H1 (cell line): ENCODE data around the gene TMED9. TPM values are rescaled to one million over a fixed set of nuclear protein-coding genes. Genes with fewer than 3 reads are reported as not detected.

Source experiments
- CTCF ChIA-PET: fragments of 300-600 bp; sonication (Branson Sonifier 250); formaldehyde crosslinking; loops from one replicate; lab custom pipeline; 2021; ENCODE audit not compliant: partially characterized antibody; lab: Charles Lee
- POLR2A ChIA-PET: fragments of 300-600 bp; sonication (Branson Sonifier 250); formaldehyde crosslinking; loops from one replicate; lab custom pipeline; 2021; ENCODE audit warnings: inconsistent platforms; ENCODE audit not compliant: partially characterized antibody; lab: Charles Lee
- DNase-seq, 2 experiments: peaks; one replicate each; pipeline versions ENCODE4 v3.0.0 to v3.0.0-alpha.2; 2010 to 2022; ENCODE audit warnings: low spot score in 2 of 2, low read depth in 1 of 2, mixed read lengths in 1 of 2
- FAIRE-seq: peaks from 2 replicates; lab custom pipeline; 2011; peaks lifted over from hg19 to GRCh38; lab: Jason Lieb, UNC
- H2AFZ ChIP-seq: 2 replicates; pipeline ENCODE4 v1.8.1; 2012; ENCODE audit warnings: low read length, inconsistent platforms
- H2AK5ac ChIP-seq: 2 replicates; pipeline ENCODE4 v1.6.1; 2013; ENCODE audit warnings: low read depth, low read length
- H2BK120ac ChIP-seq: replicated peaks from 2 replicates; pipeline ENCODE3; 2013; ENCODE audit warnings: low read depth, low read length, inconsistent platforms
- H2BK12ac ChIP-seq: 2 replicates; pipeline ENCODE4 v1.6.1; 2013; ENCODE audit warnings: low read depth, low read length
- H2BK15ac ChIP-seq: 2 replicates; pipeline ENCODE4 v1.6.1; 2013; ENCODE audit warnings: low read length
- H2BK20ac ChIP-seq: 2 replicates; pipeline ENCODE4 v1.6.1; 2013; ENCODE audit warnings: low read length
- H2BK5ac ChIP-seq: 2 replicates; pipeline ENCODE4 v1.6.1; 2013; ENCODE audit warnings: low read depth, low read length
- H3K14ac ChIP-seq: 2 replicates; pipeline ENCODE4 v1.6.1; 2013; ENCODE audit warnings: inconsistent platforms; ENCODE audit not compliant: insufficient read length
- H3K18ac ChIP-seq: 2 replicates; pipeline ENCODE4 v1.6.1; 2013; ENCODE audit warnings: low read length; ENCODE audit errors: extremely low read depth
- H3K23ac ChIP-seq: 2 replicates; pipeline ENCODE4 v1.6.1; 2013; ENCODE audit warnings: inconsistent platforms; ENCODE audit not compliant: insufficient read length
- H3K23me2 ChIP-seq: 2 replicates; pipeline ENCODE4 v1.6.1; 2013; ENCODE audit warnings: low read depth, low read length
- H3K27ac ChIP-seq: 2 replicates; pipeline ENCODE4 v1.6.1; 2011; ENCODE audit warnings: low read depth, low read length, inconsistent platforms
- H3K27me3 ChIP-seq, 4 experiments: replicated peaks in 1 of 4; 1 replicate in 1 of 4; 2 replicates in 3 of 4; pipeline versions ENCODE4 v1.6.1 to v1.8.1; 2011 to 2013; ENCODE audit warnings: low read length in 3 of 4, mild to moderate bottlenecking in 3 of 4, inconsistent platforms in 2 of 4, mixed read lengths in 2 of 4, moderate library complexity in 1 of 4; ENCODE audit not compliant: control insufficient read depth in 3 of 4, insufficient read depth in 3 of 4; ENCODE audit errors: extremely low read depth in 1 of 4
- H3K36me3 ChIP-seq, 4 experiments: 2 replicates each; pipeline versions ENCODE4 v1.6.1 to v1.8.1; 2011 to 2013; ENCODE audit warnings: mild to moderate bottlenecking in 4 of 4, low read length in 3 of 4, moderate library complexity in 2 of 4, control low read depth in 1 of 4, inconsistent platforms in 1 of 4; ENCODE audit not compliant: insufficient read depth in 4 of 4, control insufficient read depth in 2 of 4
- H3K4ac ChIP-seq: replicated peaks from 2 replicates; pipeline ENCODE3; 2013; ENCODE audit warnings: low read length, low read depth, mixed read lengths, inconsistent platforms; ENCODE audit not compliant: insufficient read length
- H3K4me1 ChIP-seq, 4 experiments: replicated peaks in 1 of 4; 1 replicate in 1 of 4; 2 replicates in 3 of 4; pipeline versions ENCODE4 v1.6.1 to v1.8.1; 2011 to 2013; ENCODE audit warnings: low read length in 3 of 4, inconsistent platforms in 2 of 4, mixed read lengths in 1 of 4; ENCODE audit not compliant: insufficient read depth in 4 of 4, control insufficient read depth in 3 of 4
- H3K4me2 ChIP-seq, 2 experiments: 2 replicates each; pipeline versions ENCODE4 v1.6.1 to v1.8.1; 2011 to 2013; ENCODE audit warnings: low read depth in 2 of 2, low read length in 2 of 2, control low read depth in 1 of 2, inconsistent platforms in 1 of 2, mild to moderate bottlenecking in 1 of 2; ENCODE audit not compliant: insufficient read depth in 1 of 2
- H3K4me3 ChIP-seq, 4 experiments: fragments of 200-600, 300-600 bp in 1 of 4; sonication (generic), shearing (Covaris generic), sonication (Bioruptor Twin) in 1 of 4; 2 replicates each; pipeline versions ENCODE4 v1.5.1 to v1.8.1; 2011 to 2016; ENCODE audit warnings: low read length in 4 of 4, low read depth in 3 of 4, control low read depth in 2 of 4, inconsistent platforms in 2 of 4, mild to moderate bottlenecking in 2 of 4, mixed read lengths in 1 of 4, moderate library complexity in 1 of 4; ENCODE audit not compliant: insufficient read depth in 2 of 4; ENCODE audit errors: extremely low read depth in 1 of 4
- H3K56ac ChIP-seq: replicated peaks from 2 replicates; pipeline ENCODE3; 2013; ENCODE audit warnings: low read depth, mild to moderate bottlenecking, mixed read lengths, low read length, inconsistent platforms; ENCODE audit not compliant: insufficient read length
- H3K79me1 ChIP-seq: 2 replicates; pipeline ENCODE4 v1.6.1; 2013; ENCODE audit warnings: low read depth, low read length, control low read depth
- H3K79me2 ChIP-seq, 2 experiments: 2 replicates each; pipeline versions ENCODE4 v1.6.1 to v1.8.1; 2012 to 2013; ENCODE audit warnings: low read length in 2 of 2, mild to moderate bottlenecking in 2 of 2, inconsistent platforms in 1 of 2; ENCODE audit not compliant: insufficient read depth in 2 of 2, control insufficient read depth in 1 of 2
- H3K9ac ChIP-seq, 4 experiments: replicated peaks in 1 of 4; 1 replicate in 1 of 4; 2 replicates in 3 of 4; pipeline versions ENCODE4 v1.6.1 to v1.8.1; 2011 to 2013; ENCODE audit warnings: low read depth in 3 of 4, low read length in 3 of 4, control low read depth in 2 of 4, mild to moderate bottlenecking in 2 of 4, moderate library complexity in 2 of 4, inconsistent platforms in 1 of 4; ENCODE audit errors: extremely low read depth in 1 of 4
- H3K9me3 ChIP-seq, 2 experiments: 2 replicates each; pipeline versions ENCODE4 v1.6.1 to v1.8.1; 2012 to 2013; ENCODE audit warnings: mild to moderate bottlenecking in 2 of 2, moderate library complexity in 2 of 2, control low read depth in 1 of 2, inconsistent platforms in 1 of 2, low read depth in 1 of 2, low read length in 1 of 2, mixed read lengths in 1 of 2; ENCODE audit not compliant: insufficient read depth in 2 of 2
- H4K20me1 ChIP-seq, 2 experiments: replicated peaks in 1 of 2; 2 replicates each; pipeline versions ENCODE3 to v1.8.1; 2011 to 2013; ENCODE audit warnings: inconsistent platforms in 2 of 2, low read length in 2 of 2, mild to moderate bottlenecking in 1 of 2; ENCODE audit not compliant: insufficient read depth in 2 of 2, control insufficient read depth in 1 of 2
- H4K5ac ChIP-seq: 2 replicates; pipeline ENCODE4 v1.6.1; 2013; ENCODE audit warnings: low read length, low read depth, mixed read lengths, inconsistent platforms; ENCODE audit not compliant: insufficient read length
- H4K8ac ChIP-seq: 2 replicates; pipeline ENCODE4 v1.8.0; 2013; ENCODE audit warnings: mild to moderate bottlenecking, moderate library complexity, low read length, inconsistent platforms; ENCODE audit not compliant: insufficient read depth; ENCODE audit errors: extremely low read depth
- H4K91ac ChIP-seq: replicated peaks from 2 replicates; pipeline ENCODE3; 2013; ENCODE audit warnings: low read length, mixed read lengths, inconsistent platforms; ENCODE audit not compliant: insufficient read length
- BACH1 ChIP-seq: IDR thresholded peaks from 2 replicates; pipeline ENCODE4 v1.6.1; 2012; ENCODE audit warnings: low read length, improper control_type of control experiment
- BRCA1 ChIP-seq: IDR thresholded peaks from 2 replicates; pipeline ENCODE4 v1.6.1; 2012; ENCODE audit warnings: low read depth, low read length, improper control_type of control experiment
- CHD1 ChIP-seq: IDR thresholded peaks from 2 replicates; pipeline ENCODE4 v1.6.1; 2012; ENCODE audit warnings: low read depth, low read length, improper control_type of control experiment
- EGR1 ChIP-seq: IDR thresholded peaks from 2 replicates; pipeline ENCODE4 v1.6.1; 2011; ENCODE audit warnings: low read depth, low read length, borderline replicate concordance
- JUND ChIP-seq: IDR thresholded peaks from 2 replicates; pipeline ENCODE4 v1.6.1; 2011; ENCODE audit warnings: mild to moderate bottlenecking, improper control_type of control experiment, low read length
- KDM1A ChIP-seq: fragments of 200-600, 300-600 bp; sonication (generic); IDR thresholded peaks from 2 replicates; pipeline ENCODE4 v1.7.1; 2016; ENCODE audit warnings: mild to moderate bottlenecking, low read length, borderline replicate concordance
- NANOG ChIP-seq: IDR thresholded peaks from 2 replicates; pipeline ENCODE4 v1.6.1; 2011; ENCODE audit warnings: low read length, low read depth, mild to moderate bottlenecking, inconsistent platforms; ENCODE audit not compliant: insufficient read depth, poor library complexity, severe bottlenecking
- PHF8 ChIP-seq: fragments of 200-600 bp; sonication (generic); conservative IDR thresholded peaks from 2 replicates; pipeline ENCODE4 v1.7.1; 2012; ENCODE audit warnings: low read depth, mild to moderate bottlenecking, inconsistent platforms, low read length, moderate library complexity
- POU5F1 ChIP-seq: IDR thresholded peaks from 2 replicates; pipeline ENCODE4 v1.6.1; 2011; ENCODE audit warnings: low read depth, mild to moderate bottlenecking, low read length, moderate library complexity
- RAD21 ChIP-seq, 2 experiments: IDR thresholded peaks in 1 of 2; conservative IDR thresholded peaks in 1 of 2; 2 replicates each; pipeline ENCODE4 v1.6.1; 2011; ENCODE audit warnings: low read depth in 2 of 2, low read length in 2 of 2, improper control_type of control experiment in 1 of 2, inconsistent platforms in 1 of 2, mild to moderate bottlenecking in 1 of 2, moderate library complexity in 1 of 2
- SP1 ChIP-seq: IDR thresholded peaks from 2 replicates; pipeline ENCODE4 v1.6.1; 2011; ENCODE audit warnings: low read depth, low read length
- SP4 ChIP-seq: IDR thresholded peaks from 2 replicates; pipeline ENCODE4 v1.6.1; 2012; ENCODE audit warnings: low read length, inconsistent platforms
- TAF7 ChIP-seq: optimal IDR thresholded peaks from 2 replicates; pipeline ENCODE3; 2011; ENCODE audit warnings: low read depth, mild to moderate bottlenecking, inconsistent platforms, low read length, moderate library complexity, borderline replicate concordance
- WGBS, 2 experiments: shearing (Covaris generic) in 1 of 2; methylation state at CpG; one replicate each; pipeline versions ENCODE4 v1.1.6 to v1.1.7; 2013 to 2015; ENCODE audit warnings: low lambda C conversion rate in 2 of 2, mixed read lengths in 2 of 2, inconsistent platforms in 1 of 2, low coverage in 1 of 2, missing lambda C conversion rate in 1 of 2; ENCODE audit not compliant: insufficient replicate concordance in 2 of 2, insufficient coverage in 1 of 2, insufficient read length in 1 of 2; ENCODE audit errors: extremely low coverage in 1 of 2, missing lambda C conversion rate in 1 of 2; 5-methylcytosine and 5-hydroxymethylcytosine counted together
- polyA plus RNA-seq, 7 experiments: library from polyadenylated mRNA; depleted of rRNA in 3 of 7; stranded (reverse) in 5 of 7; unstranded in 2 of 7; fragments of >200 nt in 5 of 7; fragments of 200-250 nt in 2 of 7; gene quantifications; 1 replicate in 5 of 7; 2 replicates in 1 of 7; 4 replicates in 1 of 7; pipeline versions ENCODE4 v1.2.1 to v1.2.3, GENCODE V29; 2011 to 2013; ENCODE audit warnings: missing spikeins in 2 of 7, mixed read lengths in 2 of 7
- total RNA-seq: library from RNA; stranded (reverse); fragmentation: NEBNext Ultra II Directional; extraction: Animal tissue kit (Norgen Biotek cat#: 25700); gene quantifications from 2 replicates; pipeline ENCODE4 v1.2.1, GENCODE V29; 2021
- TF ChIP-seq, protein P1 (sequence below): IDR thresholded peaks from 2 replicates; pipeline ENCODE4 v1.6.1; 2011; ENCODE audit warnings: low read depth, mild to moderate bottlenecking, low read length; ENCODE audit not compliant: insufficient read depth

The TMED9 gene
- total and polyA plus RNA-seq, 2 of the 8 experiments (the other 6 are each of a cell fraction or from before 2014, with no cell fraction given) = 130 to 160 TPM

DNA sequence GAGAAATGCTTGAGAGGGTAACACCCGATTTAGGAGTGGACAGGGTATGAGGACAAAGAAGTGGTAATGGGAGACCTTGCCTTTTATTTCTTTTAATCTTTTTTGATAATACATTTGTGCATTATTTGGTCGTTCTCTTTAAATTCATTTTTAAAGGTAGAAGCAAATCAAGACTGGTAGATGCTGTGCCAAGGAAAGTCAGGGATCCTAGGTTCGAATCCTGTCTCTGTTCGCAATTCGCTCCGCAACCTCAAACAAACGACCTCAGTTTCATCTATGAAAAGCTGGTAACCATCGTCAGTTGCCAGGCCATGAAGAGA is 353 bp upstream of the TMED9 start:
- H2BK5ac ChIP-seq = no peak overlapping the region
- ChIA-PET CTCF (interaction anchor here (0.7 to 0.8 kb wide), 2 partner anchors 13 to 54 kb away, joined by 3 read pairs; no protein-coding TSS in a partner anchor), POLR2A (interaction anchor here (0.6 to 2.8 kb wide), 10 partner anchors 10 to 96 kb away, joined by 3 to 19 read pairs (median 6); partner anchors contain the start of gene DDX41)
- H3K79me2 ChIP-seq = peaks cover 0 to 4% of the 10 kb centered on the region in 2 experiments; a peak in 1 of 4 replicates
- H3K27ac ChIP-seq = no peak overlapping the region
- no peak overlapping the region for H4K91ac ChIP-seq
- H4K20me1 ChIP-seq = peaks cover 2 to 4% of the 10 kb centered on the region in 2 experiments
- no peak overlapping the region for H3K14ac ChIP-seq
- H3K4me1 ChIP-seq = no peaks in the 10 kb centered on the region
- peaks cover 11 to 32% (median 20%) of the 10 kb centered on the region in 4 experiments; a peak in 6 of 8 replicates for H3K36me3 ChIP-seq
- no peaks in the 10 kb centered on the region for H3K9me3 ChIP-seq
- peak overlapping the region; percentile 60 to 63 for H3K4me2 ChIP-seq
- no peaks in the 10 kb centered on the region for H3K27me3 ChIP-seq
- DNase-seq = no peak
- H3K9ac ChIP-seq = no peak overlapping the region
- no peak overlapping the region for H3K23ac ChIP-seq
- no peak overlapping the region for H4K8ac ChIP-seq
- H2BK12ac ChIP-seq = no peak overlapping the region
- peak overlapping the region; percentile 90 for H2AFZ ChIP-seq
- no peak overlapping the region for H3K4ac ChIP-seq
- H2AK5ac ChIP-seq = no peak overlapping the region
- no peak overlapping the region for H4K5ac ChIP-seq
- 19% methylated on average over 8 of the region's 8 CpGs; no CpG with 5 or more reads in 1 of the 2 experiments for WGBS, 2 experiments
- H2BK20ac ChIP-seq = no peak overlapping the region
- H3K18ac ChIP-seq = no peak overlapping the region
- no peak overlapping the region for H2BK15ac ChIP-seq
- no peaks in the 10 kb centered on the region; the same call in 1 of the 2 replicates for H3K79me1 ChIP-seq
- peak overlapping the region; percentile 0 to 84 (median 66); a peak in 5 of 8 replicates for H3K4me3 ChIP-seq
- no peak overlapping the region for H2BK120ac ChIP-seq
- no peak for FAIRE-seq
- no peak overlapping the region for H3K56ac ChIP-seq
- H3K23me2 ChIP-seq = peaks cover 2% of the 10 kb centered on the region; the same call in 1 of the 2 replicates
- TF ChIP-seq BACH1 (no peak), POU5F1 (no peak), BRCA1 (no peak), CHD1 (no peak), PHF8 (no peak), TAF7 (no peak), SP4 (no peak), KDM1A (no peak), EGR1 (no peak), NANOG (no peak), RAD21 (IDR thresholded peaks at IDR 0.05 in 1 of 2, conservative IDR thresholded peaks at IDR 0.05 in 1 of 2; ENCODE audit: low read depth in 2 of 2, low read length in 2 of 2) (no peak), SP1 (no peak), JUND (no peak)
- TF ChIP-seq, protein P1, sequence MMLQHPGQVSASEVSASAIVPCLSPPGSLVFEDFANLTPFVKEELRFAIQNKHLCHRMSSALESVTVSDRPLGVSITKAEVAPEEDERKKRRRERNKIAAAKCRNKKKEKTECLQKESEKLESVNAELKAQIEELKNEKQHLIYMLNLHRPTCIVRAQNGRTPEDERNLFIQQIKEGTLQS = no peak
